Motor neuron (in vitro differentiated cells): ENCODE results near the gene RBM43. TPM values are rescaled to one million over a fixed set of nuclear protein-coding genes. Genes with fewer than 3 reads are reported as not detected.
"Not testable (repeated sequence)": the region's sequence is repeated elsewhere in the genome, so short reads cannot be mapped to it uniquely, and the experiment has no call there.

ENCODE experiments used
- ATAC-seq, 8 experiments: fragments of 200-7000 bp; cut with Tn5 transposase; replicated peaks in 6 of 8; 2 replicates each; pipeline ENCODE4 v1.8.0; 2021; ENCODE audit warnings: mild to moderate bottlenecking in 8 of 8, moderate library complexity in 8 of 8
- H3K27ac ChIP-seq, 2 donors: fragments of 250-450 bp; sonication (Bioruptor Pico); 2 replicates each; pipeline ENCODE4 v1.9.0; 2021; ENCODE audit warnings: antibody characterized with exemption in 2 of 2, mild to moderate bottlenecking in 2 of 2, moderate library complexity in 1 of 2
- H3K4me1 ChIP-seq, 2 donors: fragments of 250-450 bp; sonication (Bioruptor Pico); replicated peaks in 1 of 2; 2 replicates each; pipeline ENCODE4 v1.6.1; 2021; ENCODE audit warnings: antibody characterized with exemption in 2 of 2, mild to moderate bottlenecking in 2 of 2, moderate library complexity in 1 of 2
- H3K4me3 ChIP-seq, 5 donors: fragments of 250-450 bp; sonication (Bioruptor Pico); 2 replicates each; pipeline ENCODE4 v1.9.0; 2021; ENCODE audit warnings: antibody characterized with exemption in 5 of 5, mild to moderate bottlenecking in 5 of 5, moderate library complexity in 4 of 5
- WGBS, 10 experiments: fragments of 450-650 bp; shearing (Covaris generic); methylation state at CpG; one replicate each; pipeline ENCODE4 v1.0.0; 2022; 5-methylcytosine and 5-hydroxymethylcytosine counted together
- in situ Hi-C, 9 experiments: fragments of 400-800 bp; cut with MboI; loops; one replicate each; pipeline ENCODE4 v1.15.0; 2021; ENCODE audit warnings: low sequenced_read_pairs in 9 of 9, low pct_unique_long_range_greater_than_20kb in 2 of 9; ENCODE audit not compliant: unreplicated experiment in 9 of 9
- total RNA-seq, 8 experiments: library from RNA; unstranded; fragments of 300-600 nt; gene quantifications; 2 replicates each; pipeline versions ENCODE4 v1.2.3 to v1.2.4, GENCODE V29; 2022

RBM43 gene
- total RNA-seq, 8 experiments from 2014 or later, result 0.22 to 10.6 (median 2.2) TPM

DNA sequence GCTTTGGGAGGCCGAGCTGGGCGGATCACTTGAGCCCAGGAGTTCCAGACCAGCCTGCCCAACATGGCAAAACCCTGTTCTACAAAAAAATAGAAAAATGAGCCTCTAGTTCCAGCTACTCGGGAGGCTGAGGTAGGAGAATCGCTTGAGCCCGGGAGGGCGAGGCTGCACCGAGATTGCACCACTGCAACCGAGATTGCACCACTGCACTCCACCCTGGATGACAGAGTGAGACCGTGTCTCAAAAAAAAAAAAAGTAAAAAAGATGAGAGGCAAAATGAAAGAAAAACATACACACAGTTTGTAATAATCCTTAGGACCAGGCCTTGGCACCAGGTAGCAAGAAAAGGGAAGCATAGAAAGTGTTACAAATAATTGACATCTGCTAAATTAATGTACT lies 22.0 kb downstream of the RBM43 start:
- Histone ChIP-seq H3K27ac (no peak overlapping the region), H3K4me3 (no peak overlapping the region), H3K4me1 (peaks cover 0 to 23% of the 10 kb centered on the region in 2 donors)
- no peak for ATAC-seq
- in situ Hi-C loops, result loop anchor here in 8 of 9 experiments (10.0 to 25.0 kb wide), 6 partner anchors 152 to 1652 kb away; partner anchors contain the start of genes MMADHC (in 5 of the 8) and RND3 (in 3 of the 8)
- 69 to 100% (median 88%) methylated on average over 2 to 9 of the region's 9 CpGs for WGBS, 10 experiments

DNA sequence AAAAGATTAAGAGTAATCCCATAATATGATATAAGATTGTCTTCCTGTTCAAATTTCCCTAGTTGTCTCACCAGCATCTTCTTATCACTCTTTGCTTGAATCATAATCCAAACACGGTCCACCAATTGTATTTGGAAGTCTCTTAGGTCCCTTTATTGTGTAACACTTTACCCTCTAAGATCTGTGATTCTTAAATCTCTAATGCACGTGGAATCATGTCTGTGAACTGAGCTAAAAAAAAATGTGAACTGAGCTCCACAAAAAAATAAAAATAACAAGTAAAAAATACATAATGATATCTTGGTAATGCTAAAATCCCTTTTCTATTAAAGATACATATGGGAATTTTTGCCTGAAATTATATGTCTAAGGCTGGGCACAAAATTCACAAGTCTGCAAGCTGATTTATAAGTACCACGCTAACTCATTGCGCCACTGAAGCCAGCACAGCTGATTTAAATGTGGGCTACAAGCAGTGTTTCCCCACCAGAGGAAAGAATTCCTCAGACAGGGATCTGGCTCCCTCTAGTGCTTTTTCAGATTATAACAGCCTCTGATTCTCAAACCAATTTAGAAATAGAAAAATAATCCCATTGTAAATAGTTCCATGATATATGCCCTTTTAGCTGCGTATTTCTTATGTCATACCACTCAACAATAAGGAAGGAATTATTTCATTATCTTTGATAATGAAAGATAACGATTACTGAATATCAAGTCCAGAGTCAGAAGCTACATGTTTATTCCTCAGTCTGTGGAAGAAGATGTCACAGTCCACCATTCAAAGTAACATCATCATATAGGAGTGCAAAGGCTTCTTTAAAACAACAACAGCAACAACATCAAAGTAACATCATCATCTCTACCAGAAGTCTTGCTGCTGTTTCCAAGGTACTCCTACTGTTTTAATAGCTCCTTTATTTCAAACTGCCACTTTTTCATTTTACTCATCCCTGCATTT lies 22.9 kb downstream of the RBM43 start:
- H3K27ac ChIP-seq, result no peak overlapping the region
- no peak overlapping the region for H3K4me3 ChIP-seq
- WGBS, 10 experiments, result 0 to 47% (median 31%) methylated on average over 2 to 6 of the region's 6 CpGs; no CpG with 5 or more reads in 1 of the 10 experiments
- peaks cover 0 to 23% of the 10 kb centered on the region in 2 donors for H3K4me1 ChIP-seq
- peak; percentile 67 to 91 (median 80) for ATAC-seq
- in situ Hi-C loops, result loop anchor here in 8 of 9 experiments (10.0 to 25.0 kb wide), 6 partner anchors 152 to 1652 kb away; partner anchors contain the start of genes MMADHC (in 5 of the 8) and RND3 (in 3 of the 8)

GRCh38 chr2:151237422-151238025 lies 24.1 kb downstream of the RBM43 start:
- ATAC-seq, result peak in 2 of 8 experiments; percentile 23 to 28
- 67 to 94% (median 80%) methylated on average over 1 to 4 of the region's 4 CpGs; no CpG with 5 or more reads in 4 of the 10 experiments for WGBS, 10 experiments
- in situ Hi-C loops, result loop anchor here in 8 of 9 experiments (10.0 to 25.0 kb wide), 6 partner anchors 150 to 1650 kb away; partner anchors contain the start of genes MMADHC (in 5 of the 8) and RND3 (in 3 of the 8)
- H3K27ac ChIP-seq, result no peak overlapping the region
- no peak overlapping the region for H3K4me3 ChIP-seq
- H3K4me1 ChIP-seq, result peaks cover 0 to 23% of the 10 kb centered on the region in 2 donors

- H3K4me3 ChIP-seq, H3K27ac ChIP-seq, H3K4me1 ChIP-seq: not testable (repeated sequence)
- in situ Hi-C loops, result loop anchor here in 8 of 9 experiments (10.0 to 25.0 kb wide), 6 partner anchors 146 to 1646 kb away; partner anchors contain the start of genes MMADHC (in 5 of the 8) and RND3 (in 3 of the 8)
- WGBS, 10 experiments, result 0 to 100% (median 79%) methylated on average over 1 to 3 of the region's 3 CpGs; no CpG with 5 or more reads in 2 of the 10 experiments
- peak in 1 of 8 experiments; percentile 90 for ATAC-seq
These were observed 27.9 kb downstream of the RBM43 start for GRCh38 chr2:151233760-151234159.

DNA sequence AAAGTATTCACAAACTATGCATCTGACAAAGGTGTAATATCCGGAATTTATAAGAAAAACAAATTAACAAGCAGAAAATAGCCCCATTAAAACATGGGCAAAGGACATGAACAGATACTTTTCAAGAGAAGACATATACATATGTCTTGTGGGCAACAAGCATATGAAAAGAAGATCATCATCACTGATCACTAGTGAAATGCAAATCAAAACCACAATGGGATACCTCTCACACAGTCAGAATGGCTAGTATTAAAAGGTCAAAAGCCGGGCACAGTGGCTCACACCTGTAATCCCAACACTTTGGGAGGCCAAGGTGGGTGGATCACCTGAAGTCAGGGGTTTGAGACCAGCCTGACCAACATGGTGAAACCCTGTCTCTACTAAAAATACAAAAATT lies 28.4 kb downstream of the RBM43 start:
- not testable (repeated sequence) for H3K4me1 ChIP-seq, H3K4me3 ChIP-seq, ATAC-seq, H3K27ac ChIP-seq
- in situ Hi-C loops, result loop anchor here in 8 of 9 experiments (10.0 to 25.0 kb wide), 6 partner anchors 146 to 1646 kb away; partner anchors contain the start of genes MMADHC (in 5 of the 8) and RND3 (in 3 of the 8)
- WGBS, 10 experiments, result 80 to 100% (median 98%) methylated on average over 1 to 2 of the region's 2 CpGs

GRCh38 chr2:151230627-151231140 lies 31.0 kb downstream of the RBM43 start:
- no peak overlapping the region for H3K4me3 ChIP-seq
- no peak for ATAC-seq
- 47 to 100% (median 85%) methylated on average over 1 to 2 of the region's 2 CpGs; no CpG with 5 or more reads in 2 of the 10 experiments for WGBS, 10 experiments
- H3K4me1 ChIP-seq, result no peaks in the 10 kb centered on the region
- in situ Hi-C loops, result loop anchor here in 8 of 9 experiments (10.0 to 25.0 kb wide), 6 partner anchors 143 to 1643 kb away; partner anchors contain the start of genes MMADHC (in 5 of the 8) and RND3 (in 3 of the 8)
- no peak overlapping the region for H3K27ac ChIP-seq

- in situ Hi-C loops, result loop anchor here in 7 of 9 experiments (25.0 kb wide), 5 partner anchors 142 to 1642 kb away; partner anchors contain the start of genes MMADHC (in 5 of the 7) and RND3 (in 3 of the 7)
- ATAC-seq, result no peak
These were observed 32.7 kb downstream of the RBM43 start for GRCh38 chr2:151228847-151229512.

DNA sequence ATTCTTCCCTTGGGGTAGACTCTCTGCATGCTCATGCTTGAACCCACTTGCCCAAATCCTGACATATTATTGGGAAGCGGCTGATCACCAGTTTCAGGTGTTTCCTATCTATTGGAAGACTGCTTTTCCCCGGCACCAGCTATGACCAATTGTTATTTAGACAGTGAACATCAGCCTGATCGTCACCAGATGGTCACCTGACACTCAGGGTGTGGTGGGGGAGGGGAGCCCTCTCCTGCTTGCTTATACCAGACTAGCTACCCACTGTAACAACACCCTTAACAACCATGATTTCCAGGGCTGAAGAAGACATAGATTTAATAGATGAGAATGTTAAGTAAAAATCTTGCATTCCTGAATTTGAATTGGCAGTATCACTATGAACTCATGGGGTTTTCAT lies 44.3 kb downstream of the RBM43 start:
- Histone ChIP-seq H3K4me1 (no peaks in the 10 kb centered on the region), H3K27ac (no peak overlapping the region), H3K4me3 (no peak overlapping the region)
- peak in 3 of 8 experiments; percentile 49 to 53 (median 51) for ATAC-seq
- in situ Hi-C loops, result no loop called here
- 59 to 100% (median 86%) methylated on average over 1 to 3 of the region's 3 CpGs; no CpG with 5 or more reads in 3 of the 10 experiments for WGBS, 10 experiments

More at GRCh38 chr2:151228847-151229512, 32.7 kb downstream of the RBM43 start:
- H3K4me3 ChIP-seq, result no peak overlapping the region
- no peaks in the 10 kb centered on the region for H3K4me1 ChIP-seq
- H3K27ac ChIP-seq, result no peak overlapping the region

- no peak overlapping the region for H3K4me3 ChIP-seq
- in situ Hi-C loops, result no loop called here
- WGBS, 10 experiments, result 4 to 100% (median 88%) methylated on average over 1 to 3 of the region's 3 CpGs; no CpG with 5 or more reads in 1 of the 10 experiments
These were observed 54.6 kb downstream of the RBM43 start for GRCh38 chr2:151207100-151207499.

GRCh38 chr2:151206446-151206968 lies 55.2 kb downstream of the RBM43 start:
- peak in 1 of 8 experiments; percentile 64 for ATAC-seq
- H3K27ac ChIP-seq, result no peak overlapping the region
- 74 to 100% (median 89%) methylated on average over 1 to 4 of the region's 4 CpGs; no CpG with 5 or more reads in 1 of the 10 experiments for WGBS, 10 experiments
- peaks cover 9 to 25% of the 10 kb centered on the region in 2 donors for H3K4me1 ChIP-seq
- in situ Hi-C loops, result no loop called here
- no peak overlapping the region for H3K4me3 ChIP-seq

More at GRCh38 chr2:151207100-151207499, 54.6 kb downstream of the RBM43 start:
- no peak overlapping the region for H3K27ac ChIP-seq
- ATAC-seq, result peak in 1 of 8 experiments; percentile 45
- H3K4me1 ChIP-seq, result peaks cover 9 to 25% of the 10 kb centered on the region in 2 donors

- WGBS, 10 experiments, result 6 to 89% (median 43%) methylated on average over 1 to 3 of the region's 3 CpGs; no CpG with 5 or more reads in 1 of the 10 experiments
- peaks cover 12 to 33% of the 10 kb centered on the region in 2 donors for H3K4me1 ChIP-seq
- H3K27ac ChIP-seq, result no peak overlapping the region
- no peak overlapping the region for H3K4me3 ChIP-seq
- in situ Hi-C loops, result no loop called here
- peak in 3 of 8 experiments; percentile 28 to 80 (median 32) for ATAC-seq
These were observed 56.1 kb downstream of the RBM43 start for GRCh38 chr2:151205571-151205970.
